SH-SY5Y (cell line): ENCODE measurements around the gene PRR19.

Source experiments
- GATA2 ChIP-seq: IDR thresholded peaks from 2 replicates; pipeline ENCODE4 v1.6.1; 2011; ENCODE audit warnings: mild to moderate bottlenecking, low read depth, low read length
- GATA3 ChIP-seq: IDR thresholded peaks from 2 replicates; pipeline ENCODE4 v1.6.1; 2011; ENCODE audit warnings: low read depth, mild to moderate bottlenecking, low read length, moderate library complexity

DNA sequence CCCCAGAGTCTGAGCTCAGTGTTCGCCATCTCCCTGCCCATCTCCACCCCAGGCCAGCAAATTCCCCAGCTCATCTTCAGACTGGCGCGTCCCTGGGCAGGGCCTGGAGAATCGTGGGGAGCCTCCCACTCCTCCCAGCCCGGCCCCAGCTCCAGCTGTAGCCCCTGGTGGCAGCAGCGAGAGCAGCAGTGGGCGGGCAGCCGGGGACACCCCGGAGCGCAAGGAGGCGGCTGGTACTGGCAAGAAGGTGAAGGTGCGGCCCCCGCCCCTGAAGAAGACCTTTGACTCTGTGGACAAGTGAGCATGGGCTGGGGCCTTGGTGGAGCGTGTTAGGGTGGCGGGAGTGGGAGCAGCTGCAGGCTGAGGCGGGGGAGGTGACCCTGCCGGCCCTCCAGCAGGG is 8.4 kb upstream of the PRR19 start:
- no peak for TF ChIP-seq GATA3
- TF ChIP-seq GATA2: no peak
